Suprapubic skin (tissue), 4 donors: ENCODE measurements around the gene LDLRAD4. TPM values are rescaled to one million over a fixed set of nuclear protein-coding genes. Genes with fewer than 3 reads are reported as not detected.

ENCODE experiments used
- DNase-seq, 2 donors: peaks; one replicate each; pipeline ENCODE4 v3.0.0-alpha.2; 2019; ENCODE audit warnings: low spot score in 2 of 2
- H3K27ac ChIP-seq: fragments of 200-600 bp; sonication (generic); one replicate; pipeline ENCODE4 v1.5.1; 2019
- H3K27me3 ChIP-seq: fragments of 200-600 bp; sonication (generic); one replicate; pipeline ENCODE4 v1.5.1; 2019
- H3K36me3 ChIP-seq: fragments of 200-600 bp; sonication (generic); one replicate; pipeline ENCODE4 v1.5.1; 2019
- H3K4me1 ChIP-seq: fragments of 200-600 bp; sonication (generic); one replicate; pipeline ENCODE4 v1.5.1; 2019
- H3K4me3 ChIP-seq: fragments of 200-600 bp; sonication (generic); one replicate; pipeline ENCODE4 v1.5.1; 2019; ENCODE audit warnings: mild to moderate bottlenecking
- H3K9me3 ChIP-seq: fragments of 200-600 bp; sonication (generic); one replicate; pipeline ENCODE4 v1.5.1; 2019
- CTCF ChIP-seq, 2 donors: fragments of 200-600 bp in 1 of 2; fragments of 450-650 bp in 1 of 2; sonication (generic) in 1 of 2; IDR thresholded peaks; one replicate each; pipeline ENCODE4 v1.5.1; 2016 to 2019; ENCODE audit warnings: antibody characterized with exemption in 2 of 2, mild to moderate bottlenecking in 1 of 2, moderate library complexity in 1 of 2
- EP300 ChIP-seq: sonication (generic); formaldehyde crosslinking; IDR thresholded peaks from one replicate; pipeline ENCODE4 v1.6.1; 2017; ENCODE audit warnings: antibody characterized with exemption
- POLR2A ChIP-seq, 2 donors: fragments of 450-650 bp; IDR thresholded peaks; one replicate each; pipeline ENCODE4 v1.6.1; 2017; ENCODE audit warnings: antibody characterized with exemption in 2 of 2, mild to moderate bottlenecking in 2 of 2, moderate library complexity in 2 of 2
- POLR2AphosphoS5 ChIP-seq, 3 donors: sonication (generic); formaldehyde crosslinking; IDR thresholded peaks; one replicate each; pipeline ENCODE4 v1.6.1; 2017; ENCODE audit warnings: antibody characterized with exemption in 3 of 3
- WGBS: methylation state at CpG from one replicate; pipeline ENCODE4 v1.1.5; 2018; 5-methylcytosine and 5-hydroxymethylcytosine counted together
- total RNA-seq, 4 donors: library from RNA; depleted of rRNA; stranded (reverse); fragments of >200 nt; gene quantifications; one replicate each; pipeline ENCODE4 v1.1.0, GENCODE V29; 2016

The LDLRAD4 gene
- total RNA-seq, 4 donors from 2014 or later: 10.1 to 31.6 (median 15.1) TPM

- no peak for TF ChIP-seq EP300
- TF ChIP-seq CTCF (IDR thresholded peaks at IDR 0.05): no peak
- no peak for TF ChIP-seq POLR2A (IDR thresholded peaks at IDR 0.05)
- no peak for TF ChIP-seq POLR2AphosphoS5 (IDR thresholded peaks at IDR 0.05)
- DNase-seq: no peak
- no peaks in the 10 kb centered on the region for H3K27me3 ChIP-seq
- WGBS: 87% methylated on average over 7 of the region's 7 CpGs
- H3K9me3 ChIP-seq: no peaks in the 10 kb centered on the region
- no peak overlapping the region for H3K4me3 ChIP-seq
- H3K36me3 ChIP-seq: no peaks in the 10 kb centered on the region
- no peak overlapping the region for H3K27ac ChIP-seq
- H3K4me1 ChIP-seq: peaks cover 3% of the 10 kb centered on the region
Observed at GRCh38 chr18:13290856-13291271, 72.3 kb downstream of the LDLRAD4 start.

- H3K36me3 ChIP-seq: no peaks in the 10 kb centered on the region
- no peak for DNase-seq
- peaks cover 3% of the 10 kb centered on the region for H3K4me1 ChIP-seq
- WGBS: 89% methylated on average over 8 of the region's 8 CpGs
- H3K27me3 ChIP-seq: no peaks in the 10 kb centered on the region
- H3K9me3 ChIP-seq: no peaks in the 10 kb centered on the region
- no peak overlapping the region for H3K27ac ChIP-seq
- H3K4me3 ChIP-seq: no peak overlapping the region
- TF ChIP-seq POLR2AphosphoS5 (IDR thresholded peaks at IDR 0.05): no peak
Observed at GRCh38 chr18:13291299-13291698, 72.7 kb downstream of the LDLRAD4 start.

- Histone ChIP-seq H3K4me3 (no peak overlapping the region), H3K9me3 (no peaks in the 10 kb centered on the region), H3K4me1 (peaks cover 3% of the 10 kb centered on the region), H3K27ac (no peak overlapping the region), H3K36me3 (no peaks in the 10 kb centered on the region), H3K27me3 (no peaks in the 10 kb centered on the region)
- DNase-seq: no peak
- no peak for TF ChIP-seq POLR2A (IDR thresholded peaks at IDR 0.05)
- TF ChIP-seq CTCF (IDR thresholded peaks at IDR 0.05): no peak
- no peak for TF ChIP-seq POLR2AphosphoS5 (IDR thresholded peaks at IDR 0.05)
- no peak for TF ChIP-seq EP300
- 74% methylated on average over 7 of the region's 7 CpGs for WGBS
Observed at GRCh38 chr18:13291745-13292447, 73.3 kb downstream of the LDLRAD4 start.

GRCh38 chr18:13292736-13293135 lies 74.2 kb downstream of the LDLRAD4 start:
- no peaks in the 10 kb centered on the region for H3K36me3 ChIP-seq
- no peak overlapping the region for H3K4me3 ChIP-seq
- no peaks in the 10 kb centered on the region for H3K27me3 ChIP-seq
- 82% methylated on average over 12 of the region's 12 CpGs for WGBS
- TF ChIP-seq POLR2AphosphoS5 (IDR thresholded peaks at IDR 0.05) (no peak), EP300 (no peak), POLR2A (IDR thresholded peaks at IDR 0.05) (no peak), CTCF (IDR thresholded peaks at IDR 0.05) (no peak)
- peaks cover 3% of the 10 kb centered on the region for H3K4me1 ChIP-seq
- no peaks in the 10 kb centered on the region for H3K9me3 ChIP-seq
- no peak overlapping the region for H3K27ac ChIP-seq
- DNase-seq: no peak

GRCh38 chr18:13294309-13294708 lies 75.7 kb downstream of the LDLRAD4 start:
- Histone ChIP-seq H3K36me3 (no peaks in the 10 kb centered on the region), H3K4me1 (no peaks in the 10 kb centered on the region), H3K9me3 (no peaks in the 10 kb centered on the region), H3K27ac (no peak overlapping the region), H3K27me3 (no peaks in the 10 kb centered on the region), H3K4me3 (no peak overlapping the region)
- WGBS: 93% methylated on average over 14 of the region's 14 CpGs
- TF ChIP-seq POLR2A (IDR thresholded peaks at IDR 0.05) (no peak), EP300 (no peak), POLR2AphosphoS5 (IDR thresholded peaks at IDR 0.05) (no peak), CTCF (IDR thresholded peaks at IDR 0.05) (no peak)
- no peak for DNase-seq
